AG04449 (cell line): Measurements from ENCODE around the gene CHCHD3.

Experiments
- CTCF ChIA-PET: fragments of 350-600 bp; formaldehyde crosslinking; extraction: SDS; loops from one replicate; lab custom pipeline; 2021; ENCODE audit warnings: antibody characterized with exemption; lab: Yijun Ruan, JAX
- POLR2A ChIA-PET: fragments of 400-600, 350-600 bp; formaldehyde crosslinking; extraction: SDS; loops from one replicate; lab custom pipeline; 2020; ENCODE audit warnings: antibody characterized with exemption, inconsistent platforms; lab: Yijun Ruan, JAX
- DNase-seq: peaks from one replicate; pipeline ENCODE4 v3.0.0-alpha.2; 2010; ENCODE audit warnings: low read depth, low spot score
- H3K4me3 ChIP-seq: 2 replicates; pipeline ENCODE4 v1.5.1; 2011; ENCODE audit warnings: low read depth, mild to moderate bottlenecking, control low read depth, low read length
- TF ChIP-seq, protein P1 (sequence below): IDR thresholded peaks from one replicate; pipeline ENCODE4 v1.5.1; 2011; ENCODE audit warnings: mild to moderate bottlenecking, moderate library complexity, low read length, control low read depth, inconsistent platforms; ENCODE audit not compliant: insufficient read depth; ENCODE audit errors: missing control alignments

CHCHD3 gene

DNA sequence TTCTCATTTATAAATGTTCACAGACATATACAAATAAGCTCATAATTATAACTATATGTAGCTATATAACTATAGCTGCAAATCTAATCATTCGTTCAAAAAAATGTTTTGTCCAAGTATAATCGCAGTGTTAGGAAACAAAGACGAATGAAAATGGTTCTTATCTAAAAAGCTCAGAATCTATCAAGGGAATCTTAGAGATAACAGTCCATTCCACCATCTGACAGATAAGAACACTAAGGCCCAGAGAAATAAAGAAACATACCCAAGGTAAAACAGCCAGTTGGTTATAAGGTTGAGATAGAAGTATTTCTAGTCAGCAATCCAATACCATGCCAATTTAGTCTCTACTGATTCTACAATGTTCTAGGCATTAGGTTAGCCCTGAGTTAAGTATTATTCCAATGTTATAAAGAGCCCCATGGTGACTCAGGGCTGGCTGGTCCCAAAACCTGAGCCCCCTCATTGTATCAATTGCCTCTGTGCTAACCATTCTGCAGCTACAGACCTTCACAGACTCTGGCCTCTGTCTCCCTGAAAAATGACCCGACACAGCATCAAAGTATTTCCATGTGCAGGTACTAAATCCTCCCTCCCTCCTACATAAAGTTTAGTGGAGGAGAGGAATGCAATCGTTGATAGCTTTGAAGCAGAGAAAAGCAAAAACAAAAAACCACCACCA is 30.0 kb downstream of the CHCHD3 start:
- ChIA-PET CTCF (interaction anchor here (0.7 to 2.5 kb wide), 4 partner anchors 10 to 20 kb away, joined by 3 to 12 read pairs (median 4); no protein-coding TSS in a partner anchor), POLR2A (interaction anchor here (0.5 kb wide), 1 partner anchor 10 kb away, joined by 3 read pairs; no protein-coding TSS in a partner anchor)
- no peak overlapping the region for H3K4me3 ChIP-seq
- TF ChIP-seq, protein P1, sequence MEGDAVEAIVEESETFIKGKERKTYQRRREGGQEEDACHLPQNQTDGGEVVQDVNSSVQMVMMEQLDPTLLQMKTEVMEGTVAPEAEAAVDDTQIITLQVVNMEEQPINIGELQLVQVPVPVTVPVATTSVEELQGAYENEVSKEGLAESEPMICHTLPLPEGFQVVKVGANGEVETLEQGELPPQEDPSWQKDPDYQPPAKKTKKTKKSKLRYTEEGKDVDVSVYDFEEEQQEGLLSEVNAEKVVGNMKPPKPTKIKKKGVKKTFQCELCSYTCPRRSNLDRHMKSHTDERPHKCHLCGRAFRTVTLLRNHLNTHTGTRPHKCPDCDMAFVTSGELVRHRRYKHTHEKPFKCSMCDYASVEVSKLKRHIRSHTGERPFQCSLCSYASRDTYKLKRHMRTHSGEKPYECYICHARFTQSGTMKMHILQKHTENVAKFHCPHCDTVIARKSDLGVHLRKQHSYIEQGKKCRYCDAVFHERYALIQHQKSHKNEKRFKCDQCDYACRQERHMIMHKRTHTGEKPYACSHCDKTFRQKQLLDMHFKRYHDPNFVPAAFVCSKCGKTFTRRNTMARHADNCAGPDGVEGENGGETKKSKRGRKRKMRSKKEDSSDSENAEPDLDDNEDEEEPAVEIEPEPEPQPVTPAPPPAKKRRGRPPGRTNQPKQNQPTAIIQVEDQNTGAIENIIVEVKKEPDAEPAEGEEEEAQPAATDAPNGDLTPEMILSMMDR, result no peak
- DNase-seq, result no peak

DNA sequence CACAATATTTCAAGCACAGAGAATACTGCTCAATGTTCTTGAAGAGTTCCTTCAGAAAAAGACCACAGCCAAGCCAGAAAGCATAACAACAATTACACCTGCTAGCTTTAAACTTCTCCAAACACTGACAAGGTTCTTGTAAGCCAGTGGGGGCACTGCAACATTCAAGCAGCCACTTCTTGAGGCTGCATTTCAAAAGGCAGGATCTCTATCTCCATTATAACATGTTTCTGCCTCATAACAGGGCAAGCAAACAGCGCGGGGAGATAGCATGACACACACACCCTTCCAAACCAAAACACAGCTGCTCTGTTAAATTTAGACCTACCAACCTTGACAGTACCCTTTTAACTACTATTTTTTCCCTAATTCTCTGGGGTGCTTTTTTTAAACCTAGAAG is 30.8 kb downstream of the CHCHD3 start:
- DNase-seq, result no peak
- TF ChIP-seq, protein P1, result no peak
- H3K4me3 ChIP-seq, result no peak overlapping the region
- ChIA-PET POLR2A (interaction anchor here (0.5 kb wide), 1 partner anchor 9 kb away, joined by 3 read pairs; no protein-coding TSS in a partner anchor), CTCF (interaction anchor here (0.7 to 2.5 kb wide), 3 partner anchors 10 to 18 kb away, joined by 4 to 12 read pairs (median 4); no protein-coding TSS in a partner anchor)

DNA sequence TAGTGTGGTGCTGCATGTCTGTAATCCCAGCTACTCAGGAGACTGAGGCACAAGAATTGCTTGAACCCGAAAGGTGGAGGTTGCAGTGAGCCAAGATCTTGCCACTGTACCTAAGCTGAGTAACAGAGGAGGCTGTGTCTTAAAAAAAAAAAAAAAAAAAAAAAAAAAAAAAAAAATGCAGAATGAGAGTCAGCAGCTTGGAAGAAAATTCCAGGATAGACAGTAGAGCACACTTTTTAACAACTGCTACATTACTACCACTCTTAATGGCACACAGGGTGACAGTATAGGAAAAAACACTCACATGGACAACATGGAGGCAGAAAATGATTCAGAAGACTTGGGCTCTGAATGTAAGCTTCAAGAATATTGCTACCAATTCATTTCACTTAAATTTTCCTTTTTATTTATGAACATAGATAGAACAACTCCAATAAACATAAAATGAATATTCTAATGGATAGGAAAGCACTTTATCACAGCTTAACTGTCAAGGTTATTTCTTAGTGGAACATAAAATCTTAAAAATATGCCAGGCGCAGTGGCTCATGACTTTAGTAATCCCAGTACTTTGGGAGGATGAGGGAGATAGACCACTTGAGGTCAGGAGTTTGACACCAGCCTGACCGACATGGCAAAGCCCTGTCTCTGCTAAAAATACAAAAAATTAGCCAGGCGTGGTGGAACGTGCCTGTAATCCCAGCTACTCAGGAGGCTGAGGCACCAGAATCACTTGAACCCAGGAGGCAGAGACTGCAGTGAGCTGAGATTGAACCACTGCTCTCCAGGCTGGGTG is 31.5 kb downstream of the CHCHD3 start:
- TF ChIP-seq, protein P1, result no peak
- DNase-seq, result no peak
- H3K4me3 ChIP-seq, result no peak overlapping the region
- POLR2A ChIA-PET, result no interaction called here
- CTCF ChIA-PET, result interaction anchor here (2.5 kb wide), 1 partner anchor 12 kb away, joined by 12 read pairs; no protein-coding TSS in a partner anchor

DNA sequence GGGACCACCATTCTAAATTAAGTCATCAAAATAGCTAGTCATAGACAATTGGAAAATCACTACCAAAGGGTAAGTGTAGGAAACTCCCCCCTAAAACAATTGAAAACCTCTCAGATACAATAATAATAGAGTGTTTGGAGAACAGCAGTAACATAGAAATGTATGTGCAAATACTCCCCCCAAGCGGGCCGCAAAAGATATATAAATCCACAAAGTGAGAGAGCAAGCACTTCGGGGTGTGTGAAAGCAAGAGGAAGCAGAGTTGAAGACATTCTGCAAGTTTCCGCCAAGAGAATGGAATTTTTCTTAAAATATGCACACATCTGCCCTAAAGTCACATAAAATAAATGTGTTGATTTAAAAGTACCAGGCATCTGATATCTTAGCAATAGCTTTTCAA is 33.3 kb downstream of the CHCHD3 start:
- no peak overlapping the region for H3K4me3 ChIP-seq
- ChIA-PET CTCF (no interaction called here), POLR2A (no interaction called here)
- no peak for DNase-seq
- TF ChIP-seq, protein P1, result no peak

DNA sequence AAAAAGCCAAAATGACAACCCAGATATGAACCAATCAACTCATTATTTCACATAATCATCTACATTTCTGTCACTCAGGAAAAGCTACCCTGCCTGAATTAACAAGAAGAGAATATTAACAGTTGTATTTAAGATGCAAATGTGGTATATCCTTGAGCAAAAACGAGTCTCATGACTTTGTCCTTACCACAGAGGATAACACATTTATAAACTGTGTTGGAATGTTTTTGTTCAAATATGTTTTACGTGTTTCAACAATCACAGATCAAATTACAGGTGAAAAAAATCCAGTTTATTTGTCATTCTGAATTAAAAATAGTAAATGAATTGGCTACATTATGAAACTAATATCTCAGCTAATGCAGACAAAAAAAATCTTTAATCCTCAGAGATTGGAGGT is 34.6 kb downstream of the CHCHD3 start:
- no peak overlapping the region for H3K4me3 ChIP-seq
- POLR2A ChIA-PET, result no interaction called here
- DNase-seq, result no peak
- CTCF ChIA-PET, result no interaction called here
- TF ChIP-seq, protein P1, result no peak

DNA sequence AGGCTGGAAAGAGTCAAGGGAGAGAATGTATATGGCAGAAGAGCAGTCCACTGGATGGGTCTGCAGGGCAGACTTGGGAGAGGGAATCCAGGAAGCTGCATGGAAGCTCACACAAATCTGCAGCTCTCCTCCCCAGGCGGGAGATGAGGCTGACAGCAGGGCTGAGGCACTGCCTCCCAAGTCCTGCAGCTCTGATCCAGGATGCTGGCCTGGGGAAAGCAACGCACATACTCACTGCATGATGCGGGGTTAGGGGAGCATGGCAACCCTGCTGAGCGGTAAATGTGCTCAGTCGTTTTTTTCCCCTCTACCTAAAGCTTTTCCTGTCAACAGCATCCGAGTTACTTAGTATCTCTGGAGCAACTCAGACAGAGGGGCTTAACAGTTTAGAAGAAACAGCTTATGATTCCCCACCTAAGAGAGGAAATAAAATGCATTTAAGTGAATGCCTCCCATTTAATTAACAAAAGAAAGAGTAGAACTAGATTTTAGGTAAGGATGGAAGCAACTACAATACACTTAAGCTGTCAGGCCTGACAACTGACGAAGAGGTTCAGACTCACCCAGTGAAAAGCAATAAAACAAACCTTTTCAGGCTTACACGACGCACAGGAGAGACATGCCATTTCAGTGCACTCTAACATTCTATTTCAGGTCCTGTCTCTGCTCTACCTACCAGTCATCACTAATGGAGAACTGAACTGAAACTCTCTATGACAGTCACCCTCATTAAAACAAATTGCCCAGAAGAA is 37.0 kb downstream of the CHCHD3 start:
- no peak overlapping the region for H3K4me3 ChIP-seq
- CTCF ChIA-PET, result interaction anchor here (0.7 kb wide), 1 partner anchor 465 kb away, joined by 3 read pairs; no protein-coding TSS in a partner anchor
- DNase-seq, result no peak
- TF ChIP-seq, protein P1, result no peak
- POLR2A ChIA-PET, result no interaction called here
